Thyroid gland (tissue), 4 donors: ENCODE results near the gene PIM3. TPM values are rescaled to one million over a fixed set of nuclear protein-coding genes. Genes with fewer than 3 reads are reported as not detected.

Experiments used
- DNase-seq, 2 donors: peaks; one replicate each; pipeline ENCODE4 v3.0.0-alpha.2; 2019
- H3K27ac ChIP-seq, 3 donors: fragments of 200-600 bp; sonication (generic); 1 replicate in 2 of 3; 2 replicates in 1 of 3; pipeline ENCODE4 v1.5.1; 2016 to 2019; ENCODE audit warnings: mild to moderate bottlenecking in 1 of 3, moderate library complexity in 1 of 3
- H3K27me3 ChIP-seq: fragments of 200-600 bp; sonication (generic); one replicate; pipeline ENCODE4 v1.5.1; 2019
- H3K36me3 ChIP-seq, 2 donors: fragments of 200-600 bp; sonication (generic); one replicate each; pipeline ENCODE4 v1.5.1; 2016 to 2019
- H3K4me1 ChIP-seq, 2 donors: fragments of 200-600 bp; sonication (generic); one replicate each; pipeline ENCODE4 v1.5.1; 2017 to 2019
- H3K4me3 ChIP-seq, 3 donors: fragments of 200-600 bp; sonication (generic); replicated peaks in 1 of 3; 1 replicate in 2 of 3; 2 replicates in 1 of 3; pipeline ENCODE4 v1.5.1; 2016; ENCODE audit warnings: mild to moderate bottlenecking in 1 of 3
- H3K9me3 ChIP-seq: fragments of 200-600 bp; sonication (generic); one replicate; pipeline ENCODE4 v1.5.1; 2017
- CTCF ChIP-seq, 6 experiments: fragments of 200-600 bp in 3 of 6; fragments of 450-650 bp in 3 of 6; sonication (generic) in 3 of 6; IDR thresholded peaks; one replicate each; pipeline ENCODE4 v1.5.1; 2016 to 2019; ENCODE audit warnings: antibody characterized with exemption in 6 of 6, mild to moderate bottlenecking in 2 of 6, inconsistent platforms in 1 of 6, moderate library complexity in 1 of 6
- POLR2A ChIP-seq, 2 donors: fragments of 450-650 bp; IDR thresholded peaks; one replicate each; pipeline ENCODE4 v1.6.1; 2017; ENCODE audit warnings: antibody characterized with exemption in 2 of 2, mild to moderate bottlenecking in 2 of 2, moderate library complexity in 1 of 2
- WGBS, 2 donors: methylation state at CpG; one replicate each; pipeline ENCODE4 v1.1.5; 2017; 5-methylcytosine and 5-hydroxymethylcytosine counted together
- intact Hi-C: fragments of 100-400 bp; cut with DNase I; formaldehyde crosslinking; loops from one replicate; pipeline ENCODE4 v1.15.1; 2023
- total RNA-seq, 4 donors: library from RNA; depleted of rRNA; stranded (reverse); fragments of >200 nt; gene quantifications; one replicate each; pipeline ENCODE4 v1.2.3, GENCODE V29; 2016

The PIM3 gene
- total RNA-seq, 4 donors from 2014 or later, result 45.4 to 108 (median 73.2) TPM

- 0% methylated on average over 14 of the region's 49 CpGs; no CpG with 5 or more reads in 1 of the 2 donors for WGBS, 2 donors
- intact Hi-C loops, result no loop called here
These were observed 1.0 kb downstream of the PIM3 start for GRCh38 chr22:49961601-49962011.

GRCh38 chr22:49962012-49962750 is 1.6 kb downstream of the PIM3 start:
- H3K4me3 ChIP-seq, result peak overlapping the region; percentile 83 to 96 (median 87)
- H3K27ac ChIP-seq, result peak overlapping the region; percentile 96 to 97 (median 97)
- DNase-seq, result peak; percentile 88 to 89
- no peaks in the 10 kb centered on the region for H3K9me3 ChIP-seq
- no peaks in the 10 kb centered on the region for H3K27me3 ChIP-seq
- 34 to 73% methylated on average over 6 to 13 of the region's 70 CpGs for WGBS, 2 donors
- peaks cover 41 to 60% of the 10 kb centered on the region in 2 donors for H3K4me1 ChIP-seq
- TF ChIP-seq CTCF (IDR thresholded peaks at IDR 0.05), result no peak
- TF ChIP-seq POLR2A (IDR thresholded peaks at IDR 0.05), result peak in 1 of 2 donors; percentile 64
- H3K36me3 ChIP-seq, result peaks cover 20 to 29% of the 10 kb centered on the region in 2 donors
- intact Hi-C loops, result no loop called here

More at GRCh38 chr22:49961601-49962011, 1.0 kb downstream of the PIM3 start:
- Histone ChIP-seq H3K27ac (peak overlapping the region; percentile 96 to 97 (median 97)), H3K4me3 (peak overlapping the region; percentile 83 to 96 (median 87)), H3K9me3 (no peaks in the 10 kb centered on the region), H3K4me1 (peaks cover 35 to 54% of the 10 kb centered on the region in 2 donors), H3K36me3 (peaks cover 20 to 29% of the 10 kb centered on the region in 2 donors), H3K27me3 (no peaks in the 10 kb centered on the region)
- no peak for TF ChIP-seq CTCF (IDR thresholded peaks at IDR 0.05)
- no peak for TF ChIP-seq POLR2A (IDR thresholded peaks at IDR 0.05)
- no peak for DNase-seq

GRCh38 chr22:49962751-49963646 is 2.4 kb downstream of the PIM3 start:
- Histone ChIP-seq H3K36me3 (peaks cover 20 to 29% of the 10 kb centered on the region in 2 donors), H3K9me3 (no peaks in the 10 kb centered on the region), H3K27ac (peak overlapping the region; percentile 96 to 97 (median 97)), H3K4me1 (peaks cover 49 to 68% of the 10 kb centered on the region in 2 donors), H3K27me3 (no peaks in the 10 kb centered on the region), H3K4me3 (peak overlapping the region in 2 of 3 donors; percentile 17 to 83)
- DNase-seq, result peak in 1 of 2 donors; percentile 20
- WGBS, 2 donors, result 79 to 83% methylated on average over 35 to 45 of the region's 63 CpGs
- intact Hi-C loops, result no loop called here
- no peak for TF ChIP-seq CTCF (IDR thresholded peaks at IDR 0.05)
- no peak for TF ChIP-seq POLR2A (IDR thresholded peaks at IDR 0.05)

- peak overlapping the region; percentile 30 to 97 (median 96) for H3K27ac ChIP-seq
These were observed 3.1 kb downstream of the PIM3 start for GRCh38 chr22:49963647-49964026.

More at GRCh38 chr22:49963647-49964026, 3.1 kb downstream of the PIM3 start:
- TF ChIP-seq POLR2A (IDR thresholded peaks at IDR 0.05) (no peak), CTCF (IDR thresholded peaks at IDR 0.05) (no peak)
- intact Hi-C loops, result no loop called here
- H3K27me3 ChIP-seq, result no peaks in the 10 kb centered on the region
- H3K9me3 ChIP-seq, result no peaks in the 10 kb centered on the region
- peak overlapping the region in 1 of 3 donors; percentile 83 for H3K4me3 ChIP-seq
- DNase-seq, result peak in 1 of 2 donors; percentile 19
- H3K36me3 ChIP-seq, result peaks cover 20 to 29% of the 10 kb centered on the region in 2 donors
- peaks cover 49 to 73% of the 10 kb centered on the region in 2 donors for H3K4me1 ChIP-seq
- WGBS, 2 donors, result 70% methylated on average over 6 of the region's 6 CpGs
